ENCODE data around the gene C5AR1.
"Not testable (repeated sequence)": the region's sequence is repeated elsewhere in the genome, so short reads cannot be mapped to it uniquely, and the experiment has no call there.

- not testable (repeated sequence) for TF ChIP-seq CTCF, POLR2A, EP300 (IDR thresholded peaks at IDR 0.05)
These were observed 55.8 kb downstream of the C5AR1 start for GRCh38 chr19:47365455-47365854.
